NT2/D1 (cell line): ENCODE measurements around the gene BAK1.

ENCODE experiments used
- SUZ12 ChIP-seq: IDR thresholded peaks from 2 replicates; pipeline ENCODE4 v1.6.1; 2011; ENCODE audit not compliant: insufficient read length, insufficient read depth; ENCODE audit errors: extremely low read depth
- ZNF274 ChIP-seq: IDR thresholded peaks from 2 replicates; pipeline ENCODE4 v1.6.1; 2011; ENCODE audit warnings: mild to moderate bottlenecking, low read depth, low read length

DNA sequence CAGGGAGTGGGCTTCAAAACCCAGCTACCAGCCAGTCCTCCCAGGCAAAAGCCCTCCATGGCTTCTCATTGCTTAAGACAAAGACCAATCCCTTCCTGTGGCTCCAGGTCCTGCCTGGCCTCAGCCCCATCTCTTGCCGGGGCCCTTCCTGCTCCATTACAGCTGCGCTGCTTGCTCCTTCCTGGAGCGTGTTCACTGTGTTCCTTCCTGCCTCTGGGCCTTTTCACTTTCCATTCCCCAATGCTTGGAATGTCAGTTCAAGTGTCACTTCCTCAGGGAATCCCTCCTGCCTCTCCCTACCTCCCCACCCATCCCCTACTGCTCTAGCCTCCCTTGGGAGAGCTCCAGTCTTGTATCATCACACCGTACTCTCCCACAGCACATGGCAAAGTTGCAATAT lies 30.0 kb upstream of the BAK1 start:
- TF ChIP-seq ZNF274 = no peak
- no peak for TF ChIP-seq SUZ12
